A673 (cell line): ENCODE measurements around the gene BAK1. TPM values are rescaled to one million over a fixed set of nuclear protein-coding genes. Genes with fewer than 3 reads are reported as not detected.
"Not testable (repeated sequence)": the region's sequence is repeated elsewhere in the genome, so short reads cannot be mapped to it uniquely, and the experiment has no call there.

ENCODE experiments used
- BruUV-seq: library from RNA; stranded (reverse); fragments of 400-500 nt; replicated peaks from 2 replicates; lab custom pipeline; 2021; lab: Mats Ljungman, UMichigan
- CTCF ChIA-PET: fragments of 300-600 bp; sonication (Branson Sonifier 250); formaldehyde crosslinking; loops from one replicate; lab custom pipeline; 2022; ENCODE audit warnings: antibody characterized with exemption; lab: Charles Lee
- POLR2A ChIA-PET: fragments of 300-600 bp; sonication (Branson Sonifier 250); formaldehyde crosslinking; loops from one replicate; lab custom pipeline; 2022; ENCODE audit warnings: antibody characterized with exemption; ENCODE audit not compliant: low non-redundant PET; lab: Charles Lee
- DNase-seq: peaks from one replicate; pipeline ENCODE4 v3.0.0-alpha.2; 2015; ENCODE audit warnings: low spot score
- H3K27ac ChIP-seq: fragments of 200-600 bp; sonication (generic); 2 replicates; pipeline ENCODE4 v1.5.1; 2016; ENCODE audit warnings: mixed run types, low read depth, mild to moderate bottlenecking, mixed read lengths, antibody characterized with exemption, low read length; ENCODE audit not compliant: poor library complexity, severe bottlenecking
- H3K27me3 ChIP-seq: fragments of 200-600 bp; sonication (generic); replicated peaks from 2 replicates; pipeline ENCODE4 v1.6.1; 2017; ENCODE audit warnings: mixed run types, low read depth, mild to moderate bottlenecking, mixed read lengths, antibody characterized with exemption, low read length; ENCODE audit not compliant: insufficient read depth, poor library complexity
- H3K36me3 ChIP-seq: fragments of 200-600 bp; sonication (generic); 2 replicates; pipeline ENCODE4 v1.6.1; 2016; ENCODE audit warnings: mixed run types, mild to moderate bottlenecking, mixed read lengths, antibody characterized with exemption, low read length; ENCODE audit not compliant: insufficient read depth, poor library complexity, severe bottlenecking
- H3K4me1 ChIP-seq: fragments of 200-600 bp; sonication (generic); 2 replicates; pipeline ENCODE4 v1.6.1; 2017; ENCODE audit warnings: mixed run types, mild to moderate bottlenecking, mixed read lengths, antibody characterized with exemption, low read length; ENCODE audit not compliant: insufficient read depth, poor library complexity, severe bottlenecking
- H3K4me3 ChIP-seq: fragments of 200-600 bp; sonication (generic); 2 replicates; pipeline ENCODE4 v1.5.1; 2016; ENCODE audit warnings: low read depth, mixed run types, mild to moderate bottlenecking, mixed read lengths, low read length; ENCODE audit not compliant: poor library complexity, severe bottlenecking
- H3K9me3 ChIP-seq: fragments of 200-600 bp; sonication (generic); 2 replicates; pipeline ENCODE4 v1.6.1; 2016; ENCODE audit warnings: mixed run types, low read depth, mild to moderate bottlenecking, mixed read lengths, antibody characterized with exemption, low read length; ENCODE audit not compliant: poor library complexity, severe bottlenecking
- CTCF ChIP-seq: fragments of 300-800, 200-600 bp; sonication (generic); conservative IDR thresholded peaks from 2 replicates; pipeline ENCODE4 v1.5.1; 2017; ENCODE audit warnings: low read depth, mild to moderate bottlenecking, antibody characterized with exemption, low read length, moderate library complexity, mixed read lengths
- EZH2 ChIP-seq: fragments of 200-600 bp; sonication (generic); IDR thresholded peaks from 2 replicates; pipeline ENCODE4 v1.6.1; 2017; ENCODE audit warnings: borderline replicate concordance, low read depth, mild to moderate bottlenecking, mixed read lengths, antibody characterized with exemption, low read length; ENCODE audit not compliant: poor library complexity, severe bottlenecking
- intact Hi-C: fragments of 100-400 bp; cut with micrococcal nuclease; formaldehyde crosslinking; loops from one replicate; pipeline ENCODE4 v1.10.0; 2022; ENCODE audit not compliant: unreplicated experiment
- total RNA-seq: library from RNA; stranded (reverse); gene quantifications from 2 replicates; pipeline ENCODE4 v1.2.3, GENCODE V29; 2021

Gene BAK1
- total RNA-seq, 1 experiment from 2014 or later = 27.1 TPM

DNA sequence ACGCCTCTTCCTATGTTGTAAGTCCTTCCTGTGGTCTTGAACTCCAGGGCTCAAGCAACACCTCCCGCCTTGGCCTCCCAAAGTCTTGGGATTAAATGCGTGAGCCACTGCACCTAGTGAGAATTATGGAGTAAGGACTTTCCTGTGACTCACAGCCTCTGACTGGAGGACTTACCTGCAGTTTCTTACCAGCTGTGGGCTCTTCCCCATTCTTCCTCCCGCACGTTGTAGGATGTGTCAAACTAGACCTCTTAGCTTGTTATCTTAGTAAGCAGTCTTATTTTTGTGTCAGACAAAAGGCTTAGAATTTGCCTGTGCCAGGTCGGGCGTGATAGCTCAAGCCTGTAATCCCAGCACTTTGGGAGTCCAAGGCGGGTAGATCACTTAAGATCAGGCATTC, 30.9 kb downstream of the BAK1 start:
- Histone ChIP-seq H3K4me1 (no peaks in the 10 kb centered on the region), H3K27ac (no peak overlapping the region), H3K9me3 (no peaks in the 10 kb centered on the region), H3K36me3 (no peaks in the 10 kb centered on the region), H3K27me3 (no peaks in the 10 kb centered on the region), H3K4me3 (no peak overlapping the region)
- TF ChIP-seq CTCF (no peak), EZH2 (no peak)
- DNase-seq = no peak
- POLR2A ChIA-PET = interaction anchor here (0.7 kb wide), 1 partner anchor 29 kb away, joined by 6 read pairs; no protein-coding TSS in a partner anchor
- CTCF ChIA-PET = interaction anchor here (0.6 kb wide), 1 partner anchor 1624 kb away, joined by 4 read pairs; no protein-coding TSS in a partner anchor
- intact Hi-C loops = no loop called here
- BruUV-seq = no TSS peak

DNA sequence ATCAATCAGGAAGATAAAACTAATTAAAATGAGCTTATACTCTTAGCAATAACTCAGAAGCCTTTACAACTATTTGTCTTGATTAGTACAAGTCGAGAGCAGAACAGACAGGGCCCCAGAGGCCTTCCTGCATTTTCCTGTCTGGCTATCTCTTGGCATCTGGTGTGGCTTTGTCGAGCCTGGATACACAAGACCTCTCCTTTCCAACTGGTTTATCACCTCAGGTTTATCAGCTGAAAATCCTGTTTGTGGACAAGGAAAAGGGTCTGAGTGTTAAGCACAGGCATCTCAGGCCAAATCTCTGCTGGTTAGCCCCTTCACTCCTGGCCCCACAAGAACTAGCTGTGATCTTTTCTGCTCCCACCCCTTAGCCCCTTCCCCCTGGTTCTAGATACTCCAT, 32.6 kb downstream of the BAK1 start:
- ChIA-PET POLR2A (no interaction called here), CTCF (interaction anchor here (0.5 kb wide), 1 partner anchor 36 kb away, joined by 9 read pairs; no protein-coding TSS in a partner anchor)
- H3K9me3 ChIP-seq = no peaks in the 10 kb centered on the region
- H3K27me3 ChIP-seq = no peaks in the 10 kb centered on the region
- no peak for TF ChIP-seq CTCF
- TF ChIP-seq EZH2 = no peak
- H3K4me3 ChIP-seq = no peak overlapping the region
- DNase-seq = no peak
- no peak overlapping the region for H3K27ac ChIP-seq
- intact Hi-C loops = no loop called here
- BruUV-seq = no TSS peak
- H3K36me3 ChIP-seq = no peaks in the 10 kb centered on the region
- no peaks in the 10 kb centered on the region for H3K4me1 ChIP-seq

- Histone ChIP-seq H3K4me3 (no peak overlapping the region), H3K27ac (no peak overlapping the region), H3K4me1 (no peaks in the 10 kb centered on the region), H3K36me3 (no peaks in the 10 kb centered on the region), H3K9me3 (no peaks in the 10 kb centered on the region), H3K27me3 (no peaks in the 10 kb centered on the region)
- intact Hi-C loops = no loop called here
- no peak for TF ChIP-seq EZH2
- no peak for TF ChIP-seq CTCF
- no peak for DNase-seq
- no TSS peak for BruUV-seq
- POLR2A ChIA-PET = no interaction called here
- CTCF ChIA-PET = interaction anchor here (0.7 kb wide), 1 partner anchor 818 kb away, joined by 3 read pairs; no protein-coding TSS in a partner anchor
Measured at GRCh38 chr6:33546766-33547165, 33.3 kb downstream of the BAK1 start.

DNA sequence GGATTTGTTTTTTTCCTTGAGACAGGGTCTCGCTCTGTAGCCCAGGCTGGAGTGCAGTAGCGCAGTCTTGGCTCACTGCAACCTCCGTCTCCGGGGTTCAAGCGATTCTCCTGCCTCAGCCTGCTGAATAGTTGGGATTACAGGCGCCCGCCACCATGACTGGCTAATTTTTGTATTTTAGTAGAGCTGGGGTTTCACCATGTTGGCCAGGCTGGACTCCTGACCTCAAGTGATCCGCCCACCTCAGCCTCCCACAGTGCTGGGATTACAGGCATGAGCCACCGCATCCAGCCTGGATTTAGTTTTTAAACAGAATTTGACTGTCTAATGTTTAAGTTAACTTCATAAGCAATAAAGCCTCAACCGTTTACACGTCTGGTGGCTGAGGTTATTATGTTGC, 34.8 kb downstream of the BAK1 start:
- BruUV-seq, H3K27ac ChIP-seq, intact Hi-C loops, H3K4me1 ChIP-seq, H3K36me3 ChIP-seq, H3K9me3 ChIP-seq, DNase-seq, POLR2A ChIA-PET, H3K27me3 ChIP-seq, H3K4me3 ChIP-seq: not testable (repeated sequence)
- CTCF ChIA-PET = interaction anchor here (0.6 kb wide), 1 partner anchor 210 kb away, joined by 3 read pairs; no protein-coding TSS in a partner anchor
